HL-60 (cell line): Measurements from ENCODE around the gene MAFG.

Experiments
- DNase-seq, 2 experiments: peaks; one replicate each; pipeline ENCODE4 v3.0.0-alpha.2; 2010 to 2020; ENCODE audit warnings: low read depth in 1 of 2, low spot score in 1 of 2
- H3K27ac ChIP-seq: fragments of 250-450 bp; sonication (Bioruptor Pico); replicated peaks from 2 replicates; pipeline ENCODE4 v1.5.1; 2020; ENCODE audit warnings: mild to moderate bottlenecking, moderate library complexity
- H3K27me3 ChIP-seq: fragments of 250-450 bp; sonication (Bioruptor Pico); 2 replicates; pipeline ENCODE4 v1.5.1; 2021; ENCODE audit warnings: mild to moderate bottlenecking, moderate library complexity; ENCODE audit not compliant: insufficient read depth, poor library complexity, severe bottlenecking
- H3K4me3 ChIP-seq: replicated peaks from 2 replicates; pipeline ENCODE4 v1.5.1; 2011; ENCODE audit warnings: mild to moderate bottlenecking, control low read depth, low read length; ENCODE audit not compliant: insufficient read depth
- GABPA ChIP-seq: IDR thresholded peaks from 2 replicates; pipeline ENCODE4 v1.6.1; 2012; ENCODE audit warnings: low read depth
- POLR2AphosphoS5 ChIP-seq: IDR thresholded peaks from 2 replicates; pipeline ENCODE4 v1.6.1; 2012; ENCODE audit warnings: low read depth
- REST ChIP-seq: IDR thresholded peaks from 2 replicates; pipeline ENCODE4 v1.6.1; 2012; ENCODE audit warnings: low read depth; ENCODE audit not compliant: insufficient replicate concordance
- SPI1 ChIP-seq: IDR thresholded peaks from 2 replicates; pipeline ENCODE4 v1.6.1; 2012; ENCODE audit warnings: low read depth, mild to moderate bottlenecking, borderline replicate concordance
- TF ChIP-seq, protein P1 (sequence below): IDR thresholded peaks from one replicate; pipeline ENCODE4 v1.5.1; 2011; ENCODE audit warnings: low read length, control low read depth, inconsistent platforms; ENCODE audit not compliant: insufficient read depth

The MAFG gene

GRCh38 chr17:81929253-81930141 lies 2.0 kb upstream of the MAFG start:
- no peak for DNase-seq
- Histone ChIP-seq H3K27me3 (no peaks in the 10 kb centered on the region), H3K27ac (no peak overlapping the region), H3K4me3 (no peak overlapping the region)
- TF ChIP-seq REST (no peak), GABPA (no peak), POLR2AphosphoS5 (no peak), SPI1 (no peak)
- TF ChIP-seq, protein P1, sequence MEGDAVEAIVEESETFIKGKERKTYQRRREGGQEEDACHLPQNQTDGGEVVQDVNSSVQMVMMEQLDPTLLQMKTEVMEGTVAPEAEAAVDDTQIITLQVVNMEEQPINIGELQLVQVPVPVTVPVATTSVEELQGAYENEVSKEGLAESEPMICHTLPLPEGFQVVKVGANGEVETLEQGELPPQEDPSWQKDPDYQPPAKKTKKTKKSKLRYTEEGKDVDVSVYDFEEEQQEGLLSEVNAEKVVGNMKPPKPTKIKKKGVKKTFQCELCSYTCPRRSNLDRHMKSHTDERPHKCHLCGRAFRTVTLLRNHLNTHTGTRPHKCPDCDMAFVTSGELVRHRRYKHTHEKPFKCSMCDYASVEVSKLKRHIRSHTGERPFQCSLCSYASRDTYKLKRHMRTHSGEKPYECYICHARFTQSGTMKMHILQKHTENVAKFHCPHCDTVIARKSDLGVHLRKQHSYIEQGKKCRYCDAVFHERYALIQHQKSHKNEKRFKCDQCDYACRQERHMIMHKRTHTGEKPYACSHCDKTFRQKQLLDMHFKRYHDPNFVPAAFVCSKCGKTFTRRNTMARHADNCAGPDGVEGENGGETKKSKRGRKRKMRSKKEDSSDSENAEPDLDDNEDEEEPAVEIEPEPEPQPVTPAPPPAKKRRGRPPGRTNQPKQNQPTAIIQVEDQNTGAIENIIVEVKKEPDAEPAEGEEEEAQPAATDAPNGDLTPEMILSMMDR = no peak

- Histone ChIP-seq H3K27me3 (no peaks in the 10 kb centered on the region), H3K27ac (no peak overlapping the region), H3K4me3 (peak overlapping the region; percentile 55)
- TF ChIP-seq SPI1 = no peak
- no peak for TF ChIP-seq POLR2AphosphoS5
- no peak for TF ChIP-seq GABPA
- no peak for TF ChIP-seq REST
- DNase-seq = no peak
These were observed 1.2 kb upstream of the MAFG start for GRCh38 chr17:81928544-81929252.

- no peak for DNase-seq
- no peak for TF ChIP-seq REST
- no peak for TF ChIP-seq POLR2AphosphoS5
- TF ChIP-seq GABPA = no peak
- Histone ChIP-seq H3K27me3 (no peaks in the 10 kb centered on the region), H3K27ac (peak overlapping the region; percentile 92), H3K4me3 (peak overlapping the region; percentile 76)
These were observed 333 bp downstream of the MAFG start for GRCh38 chr17:81927152-81927652.
